K562 (cell line): ENCODE measurements around the gene TUBGCP5. TPM values are rescaled to one million over a fixed set of nuclear protein-coding genes. Genes with fewer than 3 reads are reported as not detected.

ENCODE experiments used
- ATAC-seq: fragments of 200-7000 bp; cut with Tn5 transposase; 3 replicates; pipeline ENCODE4 v1.9.1; 2020; ENCODE audit warnings: moderate library complexity
- BruUV-seq: library from RNA; stranded (reverse); fragments of 400-500 nt; replicated peaks from 2 replicates; lab custom pipeline; 2021; lab: Mats Ljungman, UMichigan
- CTCF ChIA-PET: fragments of 300-600 bp; formaldehyde crosslinking; extraction: SDS; loops from one replicate; lab custom pipeline; 2021; ENCODE audit warnings: low intra/inter-chr PET ratio; lab: Yijun Ruan, JAX
- POLR2A ChIA-PET: fragments of 300-600, 350-650 bp; sonication (Branson Sonifier 250); formaldehyde crosslinking; extraction: SDS; loops from one replicate; lab custom pipeline; 2021; ENCODE audit warnings: antibody characterized with exemption, inconsistent platforms; lab: Yijun Ruan, JAX
- DNase-seq, 4 experiments: peaks; one replicate each; pipeline versions ENCODE4 v3.0.0 to v3.0.0-alpha.2; 2011 to 2018; ENCODE audit warnings: low spot score in 3 of 4, mixed read lengths in 3 of 4; ENCODE audit errors: extremely low read depth in 1 of 4
- FAIRE-seq: peaks from 2 replicates; lab custom pipeline; 2011; peaks lifted over from hg19 to GRCh38; lab: Jason Lieb, UNC
- H2AFZ ChIP-seq: 2 replicates; pipeline ENCODE4 v1.6.0; 2011; ENCODE audit warnings: low read depth, low read length, control low read depth, inconsistent platforms
- H3K27ac ChIP-seq: fragments of 200-600 bp; 3 replicates; pipeline ENCODE4 v1.8.0; 2011; ENCODE audit warnings: low read depth, mild to moderate bottlenecking, control low read depth, inconsistent platforms, low read length, moderate library complexity, mixed read lengths; ENCODE audit errors: extremely low read depth
- H3K27me3 ChIP-seq, 2 experiments: fragments of 300-600 bp in 1 of 2; 2 replicates in 1 of 2; 3 replicates in 1 of 2; pipeline versions ENCODE4 v1.6.0 to v1.8.0; 2011; ENCODE audit warnings: inconsistent platforms in 2 of 2, low read length in 2 of 2, mild to moderate bottlenecking in 1 of 2, mixed read lengths in 1 of 2, moderate library complexity in 1 of 2; ENCODE audit not compliant: control insufficient read depth in 2 of 2, insufficient read depth in 2 of 2
- H3K36me3 ChIP-seq: fragments of 300-600 bp; 3 replicates; pipeline ENCODE4 v1.8.0; 2011; ENCODE audit warnings: mild to moderate bottlenecking, low read length, inconsistent platforms; ENCODE audit not compliant: control insufficient read depth, insufficient read depth
- H3K4me1 ChIP-seq, 2 experiments: fragments of 200-600 bp in 1 of 2; replicated peaks in 1 of 2; 2 replicates in 1 of 2; 3 replicates in 1 of 2; pipeline versions ENCODE4 v1.5.1 to v1.8.0; 2011; ENCODE audit warnings: inconsistent platforms in 2 of 2, low read length in 2 of 2, mild to moderate bottlenecking in 1 of 2, mixed read lengths in 1 of 2, moderate library complexity in 1 of 2; ENCODE audit not compliant: control insufficient read depth in 2 of 2, insufficient read depth in 2 of 2
- H3K4me2 ChIP-seq: 2 replicates; pipeline ENCODE4 v1.6.1; 2011; ENCODE audit warnings: low read length, control low read depth, inconsistent platforms, mixed read lengths; ENCODE audit not compliant: insufficient read depth
- H3K4me3 ChIP-seq: fragments of 200-600 bp; sonication (generic), shearing (Covaris generic); 2 replicates; pipeline ENCODE4 v1.5.1; 2016; ENCODE audit warnings: control low read depth, inconsistent platforms
- H3K79me2 ChIP-seq: fragments of 200-600 bp; 3 replicates; pipeline ENCODE4 v1.8.0; 2011; ENCODE audit warnings: low read length, inconsistent platforms; ENCODE audit not compliant: control insufficient read depth, insufficient read depth
- H3K9ac ChIP-seq, 2 experiments: 2 replicates each; pipeline versions ENCODE4 v1.6.0 to v1.6.1; 2011; ENCODE audit warnings: low read depth in 2 of 2, low read length in 2 of 2, control low read depth in 1 of 2, inconsistent platforms in 1 of 2, mild to moderate bottlenecking in 1 of 2, mixed read lengths in 1 of 2; ENCODE audit not compliant: insufficient read depth in 1 of 2
- H3K9me1 ChIP-seq: one replicate; pipeline ENCODE4 v1.6.0; 2011; ENCODE audit warnings: inconsistent platforms, mild to moderate bottlenecking, low read length, moderate library complexity; ENCODE audit not compliant: control insufficient read depth, insufficient read depth
- H3K9me3 ChIP-seq: replicated peaks from 2 replicates; pipeline ENCODE4 v1.5.1; 2011; ENCODE audit warnings: low read depth, low read length, inconsistent platforms; ENCODE audit not compliant: control insufficient read depth, insufficient read depth
- H4K20me1 ChIP-seq: replicated peaks from 2 replicates; pipeline ENCODE4 v1.6.1; 2011; ENCODE audit warnings: low read length, inconsistent platforms, mixed read lengths; ENCODE audit not compliant: control insufficient read depth, insufficient read depth
- FOXA3 ChIP-seq, 2 experiments: fragments of 450-650 bp in 1 of 2; sonication (generic) in 1 of 2; formaldehyde crosslinking; IDR thresholded peaks in 1 of 2; conservative IDR thresholded peaks in 1 of 2; 2 replicates each; pipeline versions ENCODE4 v1.4.0 to v1.8.0; 2020 to 2022; ENCODE audit warnings: mild to moderate bottlenecking in 2 of 2, missing genetic modification reagents in 1 of 2
- KLF1 ChIP-seq: fragments of 450-650 bp; IDR thresholded peaks from 2 replicates; pipeline ENCODE4 v1.6.1; 2016; ENCODE audit warnings: missing genetic modification characterization, missing compliant biosample characterization
- MTA3 ChIP-seq: fragments of 450-650 bp; formaldehyde crosslinking; IDR thresholded peaks from 2 replicates; pipeline ENCODE4 v1.6.1; 2017; ENCODE audit warnings: mild to moderate bottlenecking, borderline replicate concordance
- RAD21 ChIP-seq, 2 experiments: fragments of 250-450 bp in 1 of 2; fragments of 450-650 bp in 1 of 2; sonication (Bioruptor Pico) in 1 of 2; formaldehyde crosslinking in 1 of 2; IDR thresholded peaks in 1 of 2; conservative IDR thresholded peaks in 1 of 2; 2 replicates each; pipeline versions ENCODE4 v1.4.0 to v1.8.0; 2020 to 2022; ENCODE audit warnings: mild to moderate bottlenecking in 2 of 2, moderate library complexity in 1 of 2
- SETDB1 ChIP-seq: IDR thresholded peaks from one replicate; pipeline ENCODE4 v1.6.1; 2012; ENCODE audit warnings: low read length, control low read depth, inconsistent platforms
- ZFPM2 ChIP-seq: fragments of 250-450 bp; sonication (Bioruptor Pico); IDR thresholded peaks from 2 replicates; pipeline ENCODE4 v1.5.1; 2022; ENCODE audit warnings: mild to moderate bottlenecking
- ZSCAN29 ChIP-seq: fragments of 450-650 bp; IDR thresholded peaks from 2 replicates; pipeline ENCODE4 v1.6.1; 2017
- WGBS: fragments of 100-300 bp; shearing (Covaris generic); methylation state at CpG from one replicate; pipeline ENCODE4 v1.1.6; 2016; ENCODE audit warnings: low coverage, mixed read lengths; ENCODE audit not compliant: insufficient coverage; ENCODE audit errors: missing lambda C conversion rate; 5-methylcytosine and 5-hydroxymethylcytosine counted together
- in situ Hi-C: fragments of 300-500 bp; cut with MboI; formaldehyde crosslinking; loops from 4 replicates; pipeline ENCODE4 v1.15.0; 2018; ENCODE audit warnings: inconsistent platforms, mixed read lengths
- intact Hi-C: fragments of 100-400 bp; cut with micrococcal nuclease; formaldehyde crosslinking; loops from 2 replicates; pipeline ENCODE4 v1.14.2; 2022
- polyA plus RNA-seq, 8 experiments: library from polyadenylated mRNA; depleted of rRNA in 4 of 8; stranded (reverse) in 5 of 8; unstranded in 3 of 8; fragments of >200 nt; fragmentation: Nextera tagmentation in 2 of 8; fragmentation: Illumina TruSeq in 1 of 8; extraction: Ambion mirVana in 2 of 8; extraction: Trizol in 1 of 8; gene quantifications; 2 replicates each; pipeline versions ENCODE4 v1.2.1 to v1.2.3, GENCODE V29; 2011 to 2014; ENCODE audit warnings: inconsistent platforms in 1 of 8, missing spikeins in 1 of 8
- total RNA-seq, 7 experiments: library from RNA; depleted of rRNA in 6 of 7; stranded (reverse); fragments of >200 nt in 6 of 7; fragmentation: Illumina TruSeq in 2 of 7; extraction: Trizol in 2 of 7; gene quantifications; 2 replicates each; pipeline versions ENCODE4 v1.2.1 to v1.2.3, GENCODE V29; 2011 to 2021; ENCODE audit warnings: low replicate concordance in 1 of 7

The TUBGCP5 gene
- total and polyA plus RNA-seq, 9 of the 15 experiments (the other 6 are each of a cell fraction or from before 2014, with no cell fraction given), result 5.8 to 33.9 (median 23.2) TPM

GRCh38 chr15:22989576-22990477, 49.5 kb downstream of the TUBGCP5 start:
- Histone ChIP-seq H3K4me1 (no peaks in the 10 kb centered on the region), H3K9me3 (no peaks in the 10 kb centered on the region), H3K4me2 (no peak overlapping the region), H3K9ac (no peak overlapping the region)
- in situ Hi-C loops (no loop called here), intact Hi-C loops (no loop called here)
- FAIRE-seq, result no peak
- no TSS peak for BruUV-seq
- TF ChIP-seq RAD21 (CRISPR knock-in tag; conservative IDR thresholded peaks at IDR 0.05 in 1 of 2, IDR thresholded peaks at IDR 0.05 in 1 of 2) (peak in 1 of 2 experiments; percentile 24; a peak in 2 of 4 replicates), MTA3 (no peak), ZSCAN29 (no peak), SETDB1 (no peak), FOXA3 (CRISPR knock-in tag; conservative IDR thresholded peaks at IDR 0.05 in 1 of 2, IDR thresholded peaks at IDR 0.05 in 1 of 2) (no peak), ZFPM2 (CRISPR knock-in tag) (no peak), KLF1 (tag) (no peak)
- TF ChIP-seq, all 486 proteins: peak for 1
- H3K79me2 ChIP-seq, result no peaks in the 10 kb centered on the region
- ATAC-seq (peak; percentile 33; the same call in 2 of the 3 replicates), DNase-seq (no peak)
- H3K36me3 ChIP-seq, result peaks cover 4% of the 10 kb centered on the region; the same call in 1 of the 3 replicates
- ChIA-PET POLR2A (interaction anchor here (0.6 to 1.2 kb wide), 4 partner anchors 11 to 35 kb away, joined by 3 to 6 read pairs (median 4); no protein-coding TSS in a partner anchor), CTCF (no interaction called here)
- no peaks in the 10 kb centered on the region for H4K20me1 ChIP-seq
- H2AFZ ChIP-seq, result no peak overlapping the region
- WGBS, result 33% methylated on average over 7 of the region's 7 CpGs
- no peaks in the 10 kb centered on the region for H3K27me3 ChIP-seq
- H3K27ac ChIP-seq, result no peak overlapping the region
- H3K4me3 ChIP-seq, result no peak overlapping the region
- no peaks in the 10 kb centered on the region for H3K9me1 ChIP-seq
